HL-60 (cell line): ENCODE data around the gene ATE1.

ENCODE experiments used
- CTCF ChIP-seq: IDR thresholded peaks from one replicate; pipeline ENCODE4 v1.5.1; 2011; ENCODE audit warnings: low read length, control low read depth, inconsistent platforms; ENCODE audit not compliant: insufficient read depth
- POLR2AphosphoS5 ChIP-seq: IDR thresholded peaks from 2 replicates; pipeline ENCODE4 v1.6.1; 2012; ENCODE audit warnings: low read depth
- SPI1 ChIP-seq: IDR thresholded peaks from 2 replicates; pipeline ENCODE4 v1.6.1; 2012; ENCODE audit warnings: low read depth, mild to moderate bottlenecking, borderline replicate concordance

DNA sequence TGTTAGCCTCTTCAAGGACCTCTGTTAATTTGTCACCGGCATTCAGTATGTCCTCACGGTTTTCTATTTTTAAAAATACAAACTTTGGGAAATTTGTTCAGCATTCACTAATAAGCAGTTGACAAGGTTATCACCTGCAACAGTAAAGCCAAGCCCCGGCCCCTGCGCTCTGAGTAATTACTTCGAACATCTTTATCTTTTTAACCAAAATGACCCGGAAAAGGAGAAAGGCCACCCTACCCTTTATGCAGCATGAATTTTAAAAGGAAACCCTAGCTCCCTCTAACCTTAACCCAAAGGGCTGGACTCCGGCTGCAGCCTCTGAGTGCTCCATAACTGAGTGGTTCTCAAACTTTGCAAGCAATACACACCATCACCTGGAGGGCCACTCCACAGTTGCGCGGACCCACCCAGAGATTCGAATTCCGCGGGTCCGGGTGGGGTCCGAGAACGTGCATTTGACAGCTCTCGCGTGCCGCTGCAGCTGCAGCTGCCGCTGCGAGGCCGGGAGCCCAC is 46.2 kb upstream of the ATE1 start:
- TF ChIP-seq CTCF, result no peak
- no peak for TF ChIP-seq SPI1
- no peak for TF ChIP-seq POLR2AphosphoS5
